GM12873 (cell line): Measurements from ENCODE around the gene ACOT9.

Experiments
- CTCF ChIP-seq: IDR thresholded peaks from 2 replicates; pipeline ENCODE4 v1.5.1; 2012; ENCODE audit warnings: low read depth, mild to moderate bottlenecking, moderate library complexity, low read length, control low read depth; ENCODE audit not compliant: insufficient read depth; ENCODE audit errors: missing control alignments

Gene ACOT9

GRCh38 chrX:23662187-23662586 lies 80.9 kb downstream of the ACOT9 start:
- TF ChIP-seq CTCF, result no peak

DNA sequence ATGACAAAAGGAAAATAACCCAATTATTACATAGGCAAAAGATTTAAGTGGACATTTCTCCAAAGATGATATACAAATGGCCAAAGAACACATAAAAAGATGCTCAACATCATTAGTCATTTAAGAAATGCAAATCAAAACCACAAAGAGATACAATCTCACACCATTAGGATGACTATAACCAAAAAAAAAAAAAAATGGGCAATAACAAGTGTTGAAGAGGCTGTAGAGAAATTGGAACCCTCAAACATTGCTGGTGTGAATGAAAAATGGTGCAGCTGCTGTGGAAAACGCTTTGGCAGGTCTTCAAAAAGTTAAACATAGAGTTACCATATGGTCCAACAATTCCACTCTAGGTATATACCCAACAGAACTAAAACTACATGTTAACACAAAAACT lies 81.4 kb downstream of the ACOT9 start:
- no peak for TF ChIP-seq CTCF

GRCh38 chrX:23660766-23661132 lies 82.3 kb downstream of the ACOT9 start:
- TF ChIP-seq CTCF, result no peak

GRCh38 chrX:23659339-23659738 lies 83.7 kb downstream of the ACOT9 start:
- TF ChIP-seq CTCF, result no peak

DNA sequence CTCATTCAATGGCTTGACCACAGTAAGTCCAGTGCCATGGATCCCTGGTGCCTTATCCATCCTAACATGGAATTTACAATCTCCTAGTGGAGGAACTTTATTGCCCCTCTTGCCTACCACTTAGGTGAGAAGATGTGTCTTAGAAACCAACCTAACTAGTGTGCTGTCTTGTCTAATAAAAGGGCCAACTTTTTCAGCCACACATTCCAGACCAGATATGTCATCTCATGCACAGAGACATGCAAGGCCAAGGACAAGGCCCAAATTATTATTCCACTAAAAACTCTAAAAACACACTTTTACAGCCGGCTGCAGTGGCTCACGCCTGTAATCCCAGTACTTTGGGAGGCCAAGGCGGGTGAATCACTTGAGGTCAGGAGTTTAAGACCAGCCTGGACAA lies 86.4 kb downstream of the ACOT9 start:
- no peak for TF ChIP-seq CTCF

DNA sequence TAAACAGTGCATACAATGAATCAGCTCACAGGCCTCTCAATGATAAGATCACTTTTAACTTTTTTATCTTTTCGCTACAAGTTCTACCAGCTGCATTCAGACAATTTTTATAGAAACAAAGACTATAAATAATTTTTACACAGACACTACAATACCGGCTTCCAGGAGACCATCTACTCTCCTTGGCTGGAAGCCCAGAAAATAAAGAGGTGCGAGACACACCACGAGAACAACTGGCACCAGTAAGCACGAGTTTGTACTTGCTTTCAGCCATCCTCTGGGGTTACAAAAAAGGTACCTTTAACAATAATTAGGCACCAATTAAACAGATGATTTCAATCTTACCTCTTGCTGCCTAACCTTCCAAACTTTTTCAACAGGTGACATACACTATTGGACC lies 87.0 kb downstream of the ACOT9 start:
- TF ChIP-seq CTCF, result no peak
